K562 (cell line): ENCODE measurements around the gene SS18L1. TPM values are rescaled to one million over a fixed set of nuclear protein-coding genes. Genes with fewer than 3 reads are reported as not detected.

ENCODE experiments used
- ATAC-seq: fragments of 200-7000 bp; cut with Tn5 transposase; 3 replicates; pipeline ENCODE4 v1.9.1; 2020; ENCODE audit warnings: moderate library complexity
- BruUV-seq: library from RNA; stranded (reverse); fragments of 400-500 nt; replicated peaks from 2 replicates; lab custom pipeline; 2021; lab: Mats Ljungman, UMichigan
- CTCF ChIA-PET: fragments of 300-600 bp; formaldehyde crosslinking; extraction: SDS; loops from one replicate; lab custom pipeline; 2021; ENCODE audit warnings: low intra/inter-chr PET ratio; lab: Yijun Ruan, JAX
- POLR2A ChIA-PET: fragments of 300-600, 350-650 bp; sonication (Branson Sonifier 250); formaldehyde crosslinking; extraction: SDS; loops from one replicate; lab custom pipeline; 2021; ENCODE audit warnings: antibody characterized with exemption, inconsistent platforms; lab: Yijun Ruan, JAX
- DNase-seq, 4 experiments: peaks; one replicate each; pipeline versions ENCODE4 v3.0.0 to v3.0.0-alpha.2; 2011 to 2018; ENCODE audit warnings: low spot score in 3 of 4, mixed read lengths in 3 of 4; ENCODE audit errors: extremely low read depth in 1 of 4
- FAIRE-seq: peaks from 2 replicates; lab custom pipeline; 2011; peaks lifted over from hg19 to GRCh38; lab: Jason Lieb, UNC
- H2AFZ ChIP-seq: 2 replicates; pipeline ENCODE4 v1.6.0; 2011; ENCODE audit warnings: low read depth, low read length, control low read depth, inconsistent platforms
- H3K27ac ChIP-seq: fragments of 200-600 bp; 3 replicates; pipeline ENCODE4 v1.8.0; 2011; ENCODE audit warnings: low read depth, mild to moderate bottlenecking, control low read depth, inconsistent platforms, low read length, moderate library complexity, mixed read lengths; ENCODE audit errors: extremely low read depth
- H3K27me3 ChIP-seq, 2 experiments: fragments of 300-600 bp in 1 of 2; 2 replicates in 1 of 2; 3 replicates in 1 of 2; pipeline versions ENCODE4 v1.6.0 to v1.8.0; 2011; ENCODE audit warnings: inconsistent platforms in 2 of 2, low read length in 2 of 2, mild to moderate bottlenecking in 1 of 2, mixed read lengths in 1 of 2, moderate library complexity in 1 of 2; ENCODE audit not compliant: control insufficient read depth in 2 of 2, insufficient read depth in 2 of 2
- H3K36me3 ChIP-seq: fragments of 300-600 bp; 3 replicates; pipeline ENCODE4 v1.8.0; 2011; ENCODE audit warnings: mild to moderate bottlenecking, low read length, inconsistent platforms; ENCODE audit not compliant: control insufficient read depth, insufficient read depth
- H3K4me1 ChIP-seq, 2 experiments: fragments of 200-600 bp in 1 of 2; replicated peaks in 1 of 2; 2 replicates in 1 of 2; 3 replicates in 1 of 2; pipeline versions ENCODE4 v1.5.1 to v1.8.0; 2011; ENCODE audit warnings: inconsistent platforms in 2 of 2, low read length in 2 of 2, mild to moderate bottlenecking in 1 of 2, mixed read lengths in 1 of 2, moderate library complexity in 1 of 2; ENCODE audit not compliant: control insufficient read depth in 2 of 2, insufficient read depth in 2 of 2
- H3K4me2 ChIP-seq: 2 replicates; pipeline ENCODE4 v1.6.1; 2011; ENCODE audit warnings: low read length, control low read depth, inconsistent platforms, mixed read lengths; ENCODE audit not compliant: insufficient read depth
- H3K4me3 ChIP-seq: fragments of 200-600 bp; sonication (generic), shearing (Covaris generic); 2 replicates; pipeline ENCODE4 v1.5.1; 2016; ENCODE audit warnings: control low read depth, inconsistent platforms
- H3K79me2 ChIP-seq: fragments of 200-600 bp; 3 replicates; pipeline ENCODE4 v1.8.0; 2011; ENCODE audit warnings: low read length, inconsistent platforms; ENCODE audit not compliant: control insufficient read depth, insufficient read depth
- H3K9ac ChIP-seq, 2 experiments: 2 replicates each; pipeline versions ENCODE4 v1.6.0 to v1.6.1; 2011; ENCODE audit warnings: low read depth in 2 of 2, low read length in 2 of 2, control low read depth in 1 of 2, inconsistent platforms in 1 of 2, mild to moderate bottlenecking in 1 of 2, mixed read lengths in 1 of 2; ENCODE audit not compliant: insufficient read depth in 1 of 2
- H3K9me1 ChIP-seq: one replicate; pipeline ENCODE4 v1.6.0; 2011; ENCODE audit warnings: inconsistent platforms, mild to moderate bottlenecking, low read length, moderate library complexity; ENCODE audit not compliant: control insufficient read depth, insufficient read depth
- H3K9me3 ChIP-seq: replicated peaks from 2 replicates; pipeline ENCODE4 v1.5.1; 2011; ENCODE audit warnings: low read depth, low read length, inconsistent platforms; ENCODE audit not compliant: control insufficient read depth, insufficient read depth
- H4K20me1 ChIP-seq: replicated peaks from 2 replicates; pipeline ENCODE4 v1.6.1; 2011; ENCODE audit warnings: low read length, inconsistent platforms, mixed read lengths; ENCODE audit not compliant: control insufficient read depth, insufficient read depth
- CAMTA2 ChIP-seq: fragments of 250-450 bp; sonication (Bioruptor Pico); conservative IDR thresholded peaks from 2 replicates; pipeline ENCODE4 v1.5.1; 2022
- MCM5 ChIP-seq: fragments of 450-650 bp; IDR thresholded peaks from 2 replicates; pipeline ENCODE4 v1.6.1; 2016; ENCODE audit warnings: low read depth
- POLR2G ChIP-seq: fragments of 200-400 bp; formaldehyde crosslinking; IDR thresholded peaks from 2 replicates; pipeline ENCODE4 v1.6.1; 2017; ENCODE audit warnings: low read depth, mild to moderate bottlenecking, antibody characterized with exemption, low read length, moderate library complexity
- WGBS: fragments of 100-300 bp; shearing (Covaris generic); methylation state at CpG from one replicate; pipeline ENCODE4 v1.1.6; 2016; ENCODE audit warnings: low coverage, mixed read lengths; ENCODE audit not compliant: insufficient coverage; ENCODE audit errors: missing lambda C conversion rate; 5-methylcytosine and 5-hydroxymethylcytosine counted together
- in situ Hi-C: fragments of 300-500 bp; cut with MboI; formaldehyde crosslinking; loops from 4 replicates; pipeline ENCODE4 v1.15.0; 2018; ENCODE audit warnings: inconsistent platforms, mixed read lengths
- intact Hi-C: fragments of 100-400 bp; cut with micrococcal nuclease; formaldehyde crosslinking; loops from 2 replicates; pipeline ENCODE4 v1.14.2; 2022
- polyA plus RNA-seq, 8 experiments: library from polyadenylated mRNA; depleted of rRNA in 4 of 8; stranded (reverse) in 5 of 8; unstranded in 3 of 8; fragments of >200 nt; fragmentation: Nextera tagmentation in 2 of 8; fragmentation: Illumina TruSeq in 1 of 8; extraction: Ambion mirVana in 2 of 8; extraction: Trizol in 1 of 8; gene quantifications; 2 replicates each; pipeline versions ENCODE4 v1.2.1 to v1.2.3, GENCODE V29; 2011 to 2014; ENCODE audit warnings: inconsistent platforms in 1 of 8, missing spikeins in 1 of 8
- total RNA-seq, 7 experiments: library from RNA; depleted of rRNA in 6 of 7; stranded (reverse); fragments of >200 nt in 6 of 7; fragmentation: Illumina TruSeq in 2 of 7; extraction: Trizol in 2 of 7; gene quantifications; 2 replicates each; pipeline versions ENCODE4 v1.2.1 to v1.2.3, GENCODE V29; 2011 to 2021; ENCODE audit warnings: low replicate concordance in 1 of 7
- TF ChIP-seq, protein P1 (sequence below), 3 experiments: IDR thresholded peaks in 2 of 3; conservative IDR thresholded peaks in 1 of 3; 2 replicates each; pipeline ENCODE4 v1.5.1; 2011 to 2012; ENCODE audit warnings: low read length in 3 of 3, mild to moderate bottlenecking in 3 of 3, control low read depth in 2 of 3, improper control_type of control experiment in 1 of 3, inconsistent platforms in 1 of 3, low read depth in 1 of 3, mixed read lengths in 1 of 3, moderate library complexity in 1 of 3; ENCODE audit not compliant: insufficient read depth in 2 of 3
- TF ChIP-seq, protein P2 (sequence below): sonication (generic); formaldehyde crosslinking; IDR thresholded peaks from 2 replicates; pipeline ENCODE4 v1.8.1; 2023; ENCODE audit warnings: mild to moderate bottlenecking, missing genetic modification reagents

SS18L1 gene
- total and polyA plus RNA-seq, 9 of the 15 experiments (the other 6 are each of a cell fraction or from before 2014, with no cell fraction given): 2.7 to 28.3 (median 15.1) TPM

DNA sequence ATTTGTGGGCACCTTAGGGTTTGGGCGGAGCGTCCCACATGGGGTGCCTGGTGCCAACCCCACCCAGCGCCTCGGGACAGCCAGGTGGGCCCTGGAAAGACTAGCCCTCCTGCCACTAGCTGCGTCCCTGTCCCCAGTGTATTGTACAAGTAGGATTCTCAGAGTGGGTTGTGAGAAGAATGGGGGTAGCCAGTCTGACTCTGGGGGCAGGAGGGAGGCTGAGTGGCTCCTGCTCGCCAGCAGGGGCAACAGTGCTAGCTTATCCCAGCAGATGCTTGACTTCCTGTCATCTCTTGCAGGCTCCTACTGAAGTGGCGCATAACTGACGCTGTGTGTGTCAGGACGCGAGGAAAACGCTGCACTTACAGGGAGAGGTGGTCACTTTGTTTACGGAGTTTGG, 9.7 kb upstream of the SS18L1 start:
- intact Hi-C loops (no loop called here), in situ Hi-C loops (no loop called here)
- H2AFZ ChIP-seq: no peak overlapping the region
- TF ChIP-seq CAMTA2 (CRISPR knock-in tag): no peak
- no peak for TF ChIP-seq MCM5
- TF ChIP-seq, protein P1, sequence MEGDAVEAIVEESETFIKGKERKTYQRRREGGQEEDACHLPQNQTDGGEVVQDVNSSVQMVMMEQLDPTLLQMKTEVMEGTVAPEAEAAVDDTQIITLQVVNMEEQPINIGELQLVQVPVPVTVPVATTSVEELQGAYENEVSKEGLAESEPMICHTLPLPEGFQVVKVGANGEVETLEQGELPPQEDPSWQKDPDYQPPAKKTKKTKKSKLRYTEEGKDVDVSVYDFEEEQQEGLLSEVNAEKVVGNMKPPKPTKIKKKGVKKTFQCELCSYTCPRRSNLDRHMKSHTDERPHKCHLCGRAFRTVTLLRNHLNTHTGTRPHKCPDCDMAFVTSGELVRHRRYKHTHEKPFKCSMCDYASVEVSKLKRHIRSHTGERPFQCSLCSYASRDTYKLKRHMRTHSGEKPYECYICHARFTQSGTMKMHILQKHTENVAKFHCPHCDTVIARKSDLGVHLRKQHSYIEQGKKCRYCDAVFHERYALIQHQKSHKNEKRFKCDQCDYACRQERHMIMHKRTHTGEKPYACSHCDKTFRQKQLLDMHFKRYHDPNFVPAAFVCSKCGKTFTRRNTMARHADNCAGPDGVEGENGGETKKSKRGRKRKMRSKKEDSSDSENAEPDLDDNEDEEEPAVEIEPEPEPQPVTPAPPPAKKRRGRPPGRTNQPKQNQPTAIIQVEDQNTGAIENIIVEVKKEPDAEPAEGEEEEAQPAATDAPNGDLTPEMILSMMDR (IDR thresholded peaks at IDR 0.05 in 2 of 3, conservative IDR thresholded peaks at IDR 0.05 in 1 of 3; ENCODE audit: insufficient read depth in 2 of 3, low read depth in 1 of 3, low read length in 3 of 3): peak; percentile 12 to 18 (median 16); a peak in 3 of 6 replicates
- TF ChIP-seq POLR2G: peak; percentile 31; the same call in 1 of the 2 replicates
- TF ChIP-seq, protein P2, sequence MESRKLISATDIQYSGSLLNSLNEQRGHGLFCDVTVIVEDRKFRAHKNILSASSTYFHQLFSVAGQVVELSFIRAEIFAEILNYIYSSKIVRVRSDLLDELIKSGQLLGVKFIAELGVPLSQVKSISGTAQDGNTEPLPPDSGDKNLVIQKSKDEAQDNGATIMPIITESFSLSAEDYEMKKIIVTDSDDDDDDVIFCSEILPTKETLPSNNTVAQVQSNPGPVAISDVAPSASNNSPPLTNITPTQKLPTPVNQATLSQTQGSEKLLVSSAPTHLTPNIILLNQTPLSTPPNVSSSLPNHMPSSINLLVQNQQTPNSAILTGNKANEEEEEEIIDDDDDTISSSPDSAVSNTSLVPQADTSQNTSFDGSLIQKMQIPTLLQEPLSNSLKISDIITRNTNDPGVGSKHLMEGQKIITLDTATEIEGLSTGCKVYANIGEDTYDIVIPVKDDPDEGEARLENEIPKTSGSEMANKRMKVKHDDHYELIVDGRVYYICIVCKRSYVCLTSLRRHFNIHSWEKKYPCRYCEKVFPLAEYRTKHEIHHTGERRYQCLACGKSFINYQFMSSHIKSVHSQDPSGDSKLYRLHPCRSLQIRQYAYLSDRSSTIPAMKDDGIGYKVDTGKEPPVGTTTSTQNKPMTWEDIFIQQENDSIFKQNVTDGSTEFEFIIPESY (CRISPR knock-in tag): peak; percentile 39; the same call in 1 of the 2 replicates
- peaks cover 97% of the 10 kb centered on the region for H3K36me3 ChIP-seq
- FAIRE-seq: no peak
- H3K4me3 ChIP-seq: no peak overlapping the region
- H3K4me2 ChIP-seq: no peak overlapping the region
- no peaks in the 10 kb centered on the region for H3K9me1 ChIP-seq
- CTCF ChIA-PET: no interaction called here
- peak; percentile 33 for ATAC-seq
- peaks cover 0 to 4% of the 10 kb centered on the region in 2 experiments; a peak in 1 of 5 replicates for H3K4me1 ChIP-seq
- WGBS: 90% methylated on average over 12 of the region's 12 CpGs
- H3K79me2 ChIP-seq: 0 out of 3 replicates have a peak, but pooled peaks cover 2% of the 10 kb centered on the region
- no TSS peak for BruUV-seq
- no peak for DNase-seq
- peaks cover 20% of the 10 kb centered on the region for H4K20me1 ChIP-seq
- H3K9ac ChIP-seq: no peak overlapping the region
- POLR2A ChIA-PET: interaction anchor here (1.1 to 7.8 kb wide), 3 partner anchors 9 to 123 kb away, joined by 4 to 78 read pairs (median 7); partner anchors contain the start of genes LSM14B and TAF4
- no peak overlapping the region for H3K27ac ChIP-seq
- H3K27me3 ChIP-seq: no peaks in the 10 kb centered on the region
- H3K9me3 ChIP-seq: no peaks in the 10 kb centered on the region
